Type B pancreatic cell (in vitro differentiated cells): Measurements from ENCODE around the gene ADAMTS4. TPM values are rescaled to one million over a fixed set of nuclear protein-coding genes. Genes with fewer than 3 reads are reported as not detected.

Experiments
- DNase-seq: peaks from one replicate; pipeline ENCODE4 v3.0.0; 2021; ENCODE audit warnings: mixed read lengths; ENCODE audit not compliant: unreplicated experiment; ENCODE audit errors: extremely low spot score
- H3K27ac Mint-ChIP-seq: 2 replicates; pipeline ENCODE4 v1.8.0; 2021; ENCODE audit warnings: mild to moderate bottlenecking, mixed read lengths
- H3K27me3 Mint-ChIP-seq: 2 replicates; pipeline ENCODE4 v1.8.0; 2021; ENCODE audit warnings: mixed read lengths
- H3K36me3 Mint-ChIP-seq: 2 replicates; pipeline ENCODE4 v1.8.0; 2021; ENCODE audit warnings: mixed read lengths
- H3K4me1 Mint-ChIP-seq: one replicate; pipeline ENCODE4 v1.8.0; 2021; ENCODE audit warnings: mixed read lengths; ENCODE audit not compliant: unreplicated experiment
- H3K4me3 Mint-ChIP-seq: 2 replicates; pipeline ENCODE4 v1.8.0; 2021; ENCODE audit warnings: mild to moderate bottlenecking, mixed read lengths
- H3K9me3 Mint-ChIP-seq: 2 replicates; pipeline ENCODE4 v1.8.0; 2021; ENCODE audit warnings: mixed read lengths
- total RNA-seq: library from RNA; stranded (reverse); gene quantifications from 2 replicates; pipeline ENCODE4 v1.2.1, GENCODE V29; 2021; ENCODE audit warnings: low replicate concordance
- TF ChIP-seq, protein P1 (sequence below): fragments of 200-600 bp; sonication (generic); conservative IDR thresholded peaks from 2 replicates; pipeline ENCODE4 v1.5.0; 2021; ENCODE audit warnings: antibody characterized with exemption, mild to moderate bottlenecking

Gene ADAMTS4
- total RNA-seq, 1 donor from 2014 or later, result 2.5 TPM

DNA sequence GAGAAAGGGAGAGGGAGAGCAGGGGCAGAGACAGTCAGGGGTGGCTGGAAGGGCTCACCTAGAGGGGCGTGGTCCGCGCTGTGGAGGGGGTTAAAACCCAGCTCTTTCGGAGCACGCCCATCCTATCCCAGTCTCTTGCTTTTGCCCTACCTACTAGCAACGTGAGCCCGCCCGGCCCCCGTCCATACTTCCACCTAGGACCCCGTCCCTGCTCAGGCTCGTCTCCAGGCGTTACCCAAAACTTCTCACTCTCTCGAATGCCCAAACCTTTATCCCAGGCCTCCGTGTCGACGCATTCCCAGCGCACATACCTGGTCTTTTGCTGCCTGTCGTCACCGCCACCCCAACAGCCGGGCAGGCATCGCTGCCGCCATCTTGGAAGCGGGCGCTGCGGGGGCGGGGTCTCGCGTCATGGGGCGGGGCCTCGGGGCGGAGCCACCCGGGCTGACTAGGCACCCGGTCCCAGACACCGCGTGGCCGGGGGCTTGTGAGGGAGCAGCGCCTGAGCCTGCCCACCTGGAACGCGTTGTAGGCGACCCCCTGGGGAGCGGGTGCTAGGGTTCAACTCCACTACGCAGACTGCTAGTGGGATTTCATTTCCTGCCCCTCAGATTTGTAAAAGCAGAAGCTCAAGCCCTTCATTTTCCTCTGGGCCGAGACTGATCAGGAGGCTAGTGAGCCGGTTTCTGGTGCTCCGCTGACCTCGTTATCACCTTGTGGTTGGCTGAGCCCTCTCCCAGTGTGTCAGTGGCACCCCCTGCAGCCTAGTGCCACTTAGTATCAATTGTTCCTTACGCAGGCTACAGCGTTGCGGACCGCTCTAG lies 21.5 kb downstream of the ADAMTS4 start, which contains the start of gene B4GALT3:
Gene B4GALT3 (minus strand): TSS at position 396 of the 824 bp plus-strand sequence. CDS start 1,447 bp downstream, outside the sequence.
- DNase-seq, result peak; percentile 95
- peaks cover 26% of the 10 kb centered on the region for H3K4me1 Mint-ChIP-seq
- H3K4me3 Mint-ChIP-seq, result peak within 1 kb of the TSS; percentile 100
- no peaks in the 10 kb centered on the region for H3K9me3 Mint-ChIP-seq
- H3K27me3 Mint-ChIP-seq, result no peaks in the 10 kb centered on the region
- peaks cover 21% of the 10 kb centered on the region for H3K36me3 Mint-ChIP-seq
- TF ChIP-seq, protein P1, sequence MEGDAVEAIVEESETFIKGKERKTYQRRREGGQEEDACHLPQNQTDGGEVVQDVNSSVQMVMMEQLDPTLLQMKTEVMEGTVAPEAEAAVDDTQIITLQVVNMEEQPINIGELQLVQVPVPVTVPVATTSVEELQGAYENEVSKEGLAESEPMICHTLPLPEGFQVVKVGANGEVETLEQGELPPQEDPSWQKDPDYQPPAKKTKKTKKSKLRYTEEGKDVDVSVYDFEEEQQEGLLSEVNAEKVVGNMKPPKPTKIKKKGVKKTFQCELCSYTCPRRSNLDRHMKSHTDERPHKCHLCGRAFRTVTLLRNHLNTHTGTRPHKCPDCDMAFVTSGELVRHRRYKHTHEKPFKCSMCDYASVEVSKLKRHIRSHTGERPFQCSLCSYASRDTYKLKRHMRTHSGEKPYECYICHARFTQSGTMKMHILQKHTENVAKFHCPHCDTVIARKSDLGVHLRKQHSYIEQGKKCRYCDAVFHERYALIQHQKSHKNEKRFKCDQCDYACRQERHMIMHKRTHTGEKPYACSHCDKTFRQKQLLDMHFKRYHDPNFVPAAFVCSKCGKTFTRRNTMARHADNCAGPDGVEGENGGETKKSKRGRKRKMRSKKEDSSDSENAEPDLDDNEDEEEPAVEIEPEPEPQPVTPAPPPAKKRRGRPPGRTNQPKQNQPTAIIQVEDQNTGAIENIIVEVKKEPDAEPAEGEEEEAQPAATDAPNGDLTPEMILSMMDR, result peak; percentile 31
- H3K27ac Mint-ChIP-seq, result peak within 1 kb of the TSS; percentile 98

DNA sequence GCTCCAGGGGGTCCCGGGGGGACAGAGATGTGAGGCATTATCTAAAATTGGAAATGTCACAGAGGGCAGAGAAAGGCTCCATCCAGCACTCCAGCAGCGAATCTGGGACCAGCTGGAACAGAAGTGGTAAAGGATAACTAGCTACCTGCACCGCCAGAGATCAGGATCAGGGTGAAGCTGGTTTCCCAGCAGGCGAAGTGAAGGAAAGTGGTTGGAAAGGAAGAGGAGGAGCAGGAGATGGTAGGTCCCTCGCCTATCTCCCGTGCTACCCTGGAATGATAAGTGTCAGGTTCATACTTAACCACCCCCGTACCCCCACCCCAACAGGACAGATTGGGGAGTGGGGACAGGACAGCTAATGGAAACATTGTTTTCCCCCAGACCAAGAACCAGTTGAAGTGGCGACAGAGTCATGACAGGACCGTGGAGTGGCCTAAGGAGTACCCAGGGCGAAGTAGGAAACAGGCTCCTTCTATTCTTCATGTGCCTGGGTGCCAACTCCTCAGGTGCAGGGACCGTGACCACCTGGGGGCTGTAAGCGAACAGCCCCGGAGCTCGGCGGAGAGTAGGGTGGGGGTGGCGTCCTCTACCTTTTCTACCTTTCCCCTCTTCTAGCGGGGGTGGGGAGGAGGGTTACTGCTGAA lies 22.3 kb downstream of the ADAMTS4 start:
- peak overlapping the region; percentile 98 for H3K27ac Mint-ChIP-seq

DNA sequence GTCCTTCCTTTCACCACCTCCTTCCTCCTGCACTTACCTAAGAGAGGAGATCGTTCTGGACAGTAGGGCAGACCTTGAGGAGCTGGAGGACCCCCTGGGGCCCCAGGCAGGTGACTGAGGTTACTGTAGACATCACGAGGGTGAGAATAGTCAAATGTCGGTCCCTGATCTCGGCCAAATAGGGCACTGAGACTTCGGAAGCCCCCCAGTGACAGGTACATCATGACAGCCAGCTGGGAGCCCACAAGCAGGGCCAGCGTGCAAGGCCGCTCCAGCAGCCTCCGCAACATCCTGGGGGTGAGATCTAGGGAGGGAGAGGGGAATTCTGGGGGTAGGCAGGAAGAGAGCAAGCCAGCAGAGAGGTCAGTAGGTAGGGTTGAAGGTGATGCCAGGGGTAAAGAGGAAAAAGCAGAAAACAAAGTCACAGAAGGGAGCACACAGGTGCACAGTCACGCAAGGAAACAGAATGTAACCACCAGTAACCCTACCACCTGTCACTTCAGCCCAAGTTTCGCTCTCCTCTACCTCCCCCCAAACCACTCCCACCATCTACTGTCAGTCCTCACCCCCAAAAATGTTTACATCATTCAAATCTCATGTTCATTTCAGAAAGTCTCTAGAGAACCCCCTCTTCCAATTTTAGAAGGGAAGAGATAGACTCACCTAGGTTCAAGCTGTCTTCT lies 22.9 kb downstream of the ADAMTS4 start:
- H3K27ac Mint-ChIP-seq, result peak overlapping the region; percentile 98
- H3K9me3 Mint-ChIP-seq, result no peaks in the 10 kb centered on the region
- TF ChIP-seq, protein P1, result no peak
- no peaks in the 10 kb centered on the region for H3K27me3 Mint-ChIP-seq
- peaks cover 21% of the 10 kb centered on the region for H3K36me3 Mint-ChIP-seq
- H3K4me3 Mint-ChIP-seq, result peak overlapping the region; percentile 100
- DNase-seq, result no peak
- H3K4me1 Mint-ChIP-seq, result peaks cover 26% of the 10 kb centered on the region

More for the DNA sequence above, 22.3 kb downstream of the ADAMTS4 start:
- TF ChIP-seq, protein P1, result no peak
- no peak for DNase-seq
- Mint-ChIP-seq H3K9me3 (no peaks in the 10 kb centered on the region), H3K4me3 (peak overlapping the region; percentile 100), H3K4me1 (peaks cover 26% of the 10 kb centered on the region), H3K27me3 (no peaks in the 10 kb centered on the region), H3K36me3 (peaks cover 21% of the 10 kb centered on the region)

DNA sequence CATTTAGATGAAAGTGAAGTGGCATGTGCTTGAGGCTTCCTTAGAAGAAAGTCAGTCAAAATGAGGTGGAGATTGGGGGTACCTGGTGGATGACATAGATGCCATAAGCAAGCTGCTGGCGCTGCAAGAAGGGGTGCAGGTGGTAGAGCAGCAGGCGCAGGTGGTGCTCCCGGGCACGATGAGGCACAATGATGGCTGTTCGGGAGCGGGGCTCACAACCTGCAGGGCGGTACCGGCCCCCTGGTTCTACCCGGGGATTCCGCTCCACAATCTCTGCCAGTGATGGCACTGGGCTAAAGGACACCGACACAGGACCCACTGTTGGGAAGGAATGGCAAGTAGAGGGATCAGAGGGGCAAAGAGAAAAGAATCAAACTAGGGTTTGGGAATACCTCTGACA lies 23.9 kb downstream of the ADAMTS4 start:
- H3K9me3 Mint-ChIP-seq, result no peaks in the 10 kb centered on the region
- H3K4me3 Mint-ChIP-seq, result peak overlapping the region; percentile 46
- DNase-seq, result no peak
- TF ChIP-seq, protein P1, result no peak
- H3K36me3 Mint-ChIP-seq, result peaks cover 21% of the 10 kb centered on the region
- no peaks in the 10 kb centered on the region for H3K27me3 Mint-ChIP-seq
- H3K4me1 Mint-ChIP-seq, result peaks cover 26% of the 10 kb centered on the region
- H3K27ac Mint-ChIP-seq, result no peak overlapping the region

DNA sequence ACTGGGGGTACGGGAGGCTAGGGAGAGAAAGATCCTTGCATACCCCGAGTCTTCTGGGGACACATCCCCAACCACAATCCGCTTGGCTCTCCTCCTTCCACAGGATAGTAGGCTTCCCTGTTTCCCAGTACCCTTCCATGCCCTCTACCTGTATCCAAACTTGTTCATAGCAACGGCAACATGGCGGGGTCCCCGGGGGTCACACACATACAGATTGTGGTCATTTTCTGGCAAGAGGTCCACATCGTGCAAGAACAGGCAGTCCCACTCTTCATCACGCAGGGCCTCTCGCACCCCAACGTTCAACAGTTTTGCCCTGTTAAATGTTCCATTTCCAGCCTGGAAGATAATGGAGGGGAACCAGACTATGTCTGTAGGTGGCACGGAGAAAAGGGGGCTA lies 25.1 kb downstream of the ADAMTS4 start:
- Mint-ChIP-seq H3K27me3 (no peaks in the 10 kb centered on the region), H3K9me3 (no peaks in the 10 kb centered on the region), H3K4me1 (peaks cover 26% of the 10 kb centered on the region), H3K4me3 (no peak overlapping the region), H3K36me3 (peaks cover 21% of the 10 kb centered on the region), H3K27ac (no peak overlapping the region)
- DNase-seq, result no peak
- TF ChIP-seq, protein P1, result no peak
